Kidney epithelial cell (primary cell): ENCODE results near the gene SLC6A17. TPM values are rescaled to one million over a fixed set of nuclear protein-coding genes. Genes with fewer than 3 reads are reported as not detected.

Experiments used
- DNase-seq: peaks from one replicate; pipeline ENCODE4 v3.0.0-alpha.2; 2010; ENCODE audit warnings: low read depth
- H3K27me3 ChIP-seq: 2 replicates; pipeline ENCODE4 v1.6.0; 2011; ENCODE audit warnings: low read length; ENCODE audit not compliant: control insufficient read depth, insufficient read depth
- H3K36me3 ChIP-seq: 2 replicates; pipeline ENCODE4 v1.5.1; 2011; ENCODE audit warnings: low read length; ENCODE audit not compliant: control insufficient read depth, insufficient read depth
- H3K4me3 ChIP-seq: 2 replicates; pipeline ENCODE4 v1.5.1; 2011; ENCODE audit warnings: low read depth, mild to moderate bottlenecking, control low read depth, low read length
- CTCF ChIP-seq: IDR thresholded peaks from 2 replicates; pipeline ENCODE4 v1.5.1; 2011; ENCODE audit warnings: mild to moderate bottlenecking, moderate library complexity, low read length, control low read depth, inconsistent platforms; ENCODE audit not compliant: insufficient read depth, poor library complexity, severe bottlenecking
- total RNA-seq: library from RNA; depleted of rRNA; stranded (reverse); fragments of >200 nt; gene quantifications from 2 replicates; pipeline ENCODE4 v1.2.3, GENCODE V29; 2015

Gene SLC6A17
- total RNA-seq, 1 donor from 2014 or later: 0.42 TPM

- no peaks in the 10 kb centered on the region for H3K27me3 ChIP-seq
- TF ChIP-seq CTCF: no peak
- H3K4me3 ChIP-seq: no peak overlapping the region
- no peak for DNase-seq
- no peaks in the 10 kb centered on the region for H3K36me3 ChIP-seq
These were observed 90.3 kb downstream of the SLC6A17 start for GRCh38 chr1:110240476-110241210.

- DNase-seq: no peak
- no peak overlapping the region for H3K4me3 ChIP-seq
- no peak for TF ChIP-seq CTCF
- H3K27me3 ChIP-seq: no peaks in the 10 kb centered on the region
- no peaks in the 10 kb centered on the region for H3K36me3 ChIP-seq
These were observed 91.2 kb downstream of the SLC6A17 start for GRCh38 chr1:110241516-110241915.

- no peaks in the 10 kb centered on the region for H3K36me3 ChIP-seq
- DNase-seq: no peak
- H3K4me3 ChIP-seq: no peak overlapping the region
- no peaks in the 10 kb centered on the region for H3K27me3 ChIP-seq
- no peak for TF ChIP-seq CTCF
These were observed 91.8 kb downstream of the SLC6A17 start for GRCh38 chr1:110242062-110242461.

GRCh38 chr1:110242731-110243130 lies 92.4 kb downstream of the SLC6A17 start:
- H3K27me3 ChIP-seq: no peaks in the 10 kb centered on the region

GRCh38 chr1:110243146-110243545 lies 92.9 kb downstream of the SLC6A17 start:
- Histone ChIP-seq H3K4me3 (no peak overlapping the region), H3K27me3 (no peaks in the 10 kb centered on the region), H3K36me3 (no peaks in the 10 kb centered on the region)
- TF ChIP-seq CTCF: no peak
- no peak for DNase-seq

More at GRCh38 chr1:110242731-110243130, 92.4 kb downstream of the SLC6A17 start:
- Histone ChIP-seq H3K36me3 (no peaks in the 10 kb centered on the region), H3K4me3 (no peak overlapping the region)
- TF ChIP-seq CTCF: no peak
- DNase-seq: no peak

GRCh38 chr1:110243574-110243973 lies 93.3 kb downstream of the SLC6A17 start:
- TF ChIP-seq CTCF: no peak
- Histone ChIP-seq H3K36me3 (no peaks in the 10 kb centered on the region), H3K27me3 (no peaks in the 10 kb centered on the region), H3K4me3 (no peak overlapping the region)
- DNase-seq: no peak
